HG03442 (cell line): ENCODE results near the gene TOGARAM1.
"Not testable (repeated sequence)": the region's sequence is repeated elsewhere in the genome, so short reads cannot be mapped to it uniquely, and the experiment has no call there.

Experiments
- ATAC-seq: cut with Tn5 transposase; IDR thresholded peaks from one replicate; pipeline ENCODE4 v1.9.1; 2021; ENCODE audit warnings: mild to moderate bottlenecking, moderate library complexity; ENCODE audit not compliant: unreplicated experiment

The TOGARAM1 gene

GRCh38 chr14:45039390-45039789, 77.4 kb downstream of the TOGARAM1 start:
- ATAC-seq: no peak

- no peak for ATAC-seq
Measured at GRCh38 chr14:45041641-45042040, 79.7 kb downstream of the TOGARAM1 start.

- ATAC-seq: no peak
Measured at GRCh38 chr14:45044638-45045037, 82.6 kb downstream of the TOGARAM1 start.

- no peak for ATAC-seq
Measured at GRCh38 chr14:45048385-45048784, 86.4 kb downstream of the TOGARAM1 start.

GRCh38 chr14:45051180-45051579, 89.2 kb downstream of the TOGARAM1 start:
- ATAC-seq: no peak

GRCh38 chr14:45051896-45052295, 89.9 kb downstream of the TOGARAM1 start:
- ATAC-seq: no peak

GRCh38 chr14:45057349-45057748, 95.4 kb downstream of the TOGARAM1 start:
- ATAC-seq: no peak

- ATAC-seq: no peak
Measured at GRCh38 chr14:45057881-45058364, 95.9 kb downstream of the TOGARAM1 start.

GRCh38 chr14:45060551-45060950, 98.6 kb downstream of the TOGARAM1 start:
- ATAC-seq: no peak

GRCh38 chr14:45065540-45065939, 103.5 kb downstream of the TOGARAM1 start:
- no peak for ATAC-seq

- no peak for ATAC-seq
Measured at GRCh38 chr14:45065956-45066355, 104.0 kb downstream of the TOGARAM1 start.

GRCh38 chr14:45066667-45067066, 104.7 kb downstream of the TOGARAM1 start:
- no peak for ATAC-seq

GRCh38 chr14:45068396-45068795, 106.4 kb downstream of the TOGARAM1 start:
- ATAC-seq: no peak

- ATAC-seq: no peak
Measured at GRCh38 chr14:45070215-45070614, 108.2 kb downstream of the TOGARAM1 start.

GRCh38 chr14:45072126-45072525, 110.1 kb downstream of the TOGARAM1 start:
- no peak for ATAC-seq

- ATAC-seq: no peak
Measured at GRCh38 chr14:45073231-45073879, 111.4 kb downstream of the TOGARAM1 start.

- no peak for ATAC-seq
Measured at GRCh38 chr14:45078323-45078722, 116.3 kb downstream of the TOGARAM1 start.

GRCh38 chr14:45080416-45080968, 118.5 kb downstream of the TOGARAM1 start:
- ATAC-seq: not testable (repeated sequence)

- not testable (repeated sequence) for ATAC-seq
Measured at GRCh38 chr14:45081096-45081495, 119.1 kb downstream of the TOGARAM1 start.

- no peak for ATAC-seq
Measured at GRCh38 chr14:45082420-45082819, 120.4 kb downstream of the TOGARAM1 start.

- no peak for ATAC-seq
Measured at GRCh38 chr14:45083617-45083975, 121.6 kb downstream of the TOGARAM1 start.

GRCh38 chr14:45083976-45084722, 122.2 kb downstream of the TOGARAM1 start, which contains the start of gene PRPF39:
PRPF39 (plus strand) TSS chr14:45084116; CDS start chr14:45095240, 11,124 bp downstream.
- peak; percentile 89 for ATAC-seq
